HepG2 (cell line): ENCODE data around the gene TOB2. TPM values are rescaled to one million over a fixed set of nuclear protein-coding genes. Genes with fewer than 3 reads are reported as not detected.

Experiments
- FOSL1 ChIP-seq: sonication (generic); formaldehyde crosslinking; IDR thresholded peaks from 2 replicates; pipeline ENCODE4 v1.9.0; 2021; ENCODE audit warnings: missing genetic modification reagents, borderline replicate concordance
- GATAD1 ChIP-seq: IDR thresholded peaks from 2 replicates; pipeline ENCODE4 v1.6.1; 2016; ENCODE audit warnings: missing genetic modification reagents, missing compliant biosample characterization
- KAT8 ChIP-seq: IDR thresholded peaks from 2 replicates; pipeline ENCODE4 v1.6.1; 2016; ENCODE audit warnings: missing genetic modification reagents, missing compliant biosample characterization
- KDM4B ChIP-seq: sonication (generic); formaldehyde crosslinking; IDR thresholded peaks from 2 replicates; pipeline ENCODE4 v1.4.0; 2020; ENCODE audit warnings: missing genetic modification reagents
- KDM5A ChIP-seq: fragments of 200-600 bp; sonication (generic); IDR thresholded peaks from 2 replicates; pipeline ENCODE4 v1.7.0; 2018; ENCODE audit warnings: antibody characterized with exemption, mild to moderate bottlenecking, low read length, borderline replicate concordance
- KLF13 ChIP-seq: sonication (generic); formaldehyde crosslinking; IDR thresholded peaks from 2 replicates; pipeline ENCODE4 v1.4.0; 2020; ENCODE audit warnings: mild to moderate bottlenecking, missing genetic modification reagents
- KLF6 ChIP-seq: IDR thresholded peaks from 2 replicates; pipeline ENCODE4 v1.8.0; 2016; ENCODE audit warnings: missing biosample characterization, missing genetic modification reagents
- LBX2 ChIP-seq: sonication (generic); formaldehyde crosslinking; IDR thresholded peaks from 2 replicates; pipeline ENCODE4 v1.5.0; 2020; ENCODE audit warnings: missing genetic modification reagents, mild to moderate bottlenecking, borderline replicate concordance
- MAFK ChIP-seq, 2 experiments: IDR thresholded peaks in 1 of 2; conservative IDR thresholded peaks in 1 of 2; 2 replicates each; pipeline ENCODE4 v1.6.1; 2011; ENCODE audit warnings: improper control_type of control experiment in 2 of 2, low read length in 2 of 2
- NFYC ChIP-seq: IDR thresholded peaks from 2 replicates; pipeline ENCODE4 v1.6.1; 2016; ENCODE audit warnings: missing genetic modification reagents, missing compliant biosample characterization
- PHF5A ChIP-seq: IDR thresholded peaks from one replicate; pipeline ENCODE4 v1.6.1; 2018; ENCODE audit warnings: low read depth, missing genetic modification reagents; ENCODE audit not compliant: unreplicated experiment
- RELA ChIP-seq: sonication (generic); formaldehyde crosslinking; IDR thresholded peaks from 2 replicates; pipeline ENCODE4 v1.4.0; 2020; ENCODE audit warnings: missing genetic modification reagents
- WIZ ChIP-seq: sonication (generic); formaldehyde crosslinking; IDR thresholded peaks from 2 replicates; pipeline ENCODE4 v1.5.1; 2020; ENCODE audit warnings: mild to moderate bottlenecking, missing genetic modification reagents
- ZBED4 ChIP-seq: sonication (generic); formaldehyde crosslinking; IDR thresholded peaks from 2 replicates; pipeline ENCODE4 v1.4.0; 2020; ENCODE audit warnings: missing genetic modification reagents, borderline replicate concordance
- ZFP82 ChIP-seq: sonication (generic); formaldehyde crosslinking; IDR thresholded peaks from 2 replicates; pipeline ENCODE4 v1.5.1; 2020; ENCODE audit warnings: mild to moderate bottlenecking, missing genetic modification reagents, borderline replicate concordance
- ZNF224 ChIP-seq: sonication (generic); formaldehyde crosslinking; IDR thresholded peaks from 2 replicates; pipeline ENCODE4 v1.5.0; 2020; ENCODE audit warnings: mild to moderate bottlenecking, missing genetic modification reagents
- ZNF276 ChIP-seq: sonication (generic); formaldehyde crosslinking; IDR thresholded peaks from 2 replicates; pipeline ENCODE4 v1.4.0; 2020; ENCODE audit warnings: mild to moderate bottlenecking, low read depth, missing genetic modification reagents
- ZNF354B ChIP-seq: sonication (generic); formaldehyde crosslinking; IDR thresholded peaks from 2 replicates; pipeline ENCODE4 v1.8.0; 2022; ENCODE audit warnings: mild to moderate bottlenecking, missing genetic modification reagents
- ZNF564 ChIP-seq: sonication (generic); formaldehyde crosslinking; IDR thresholded peaks from 2 replicates; pipeline ENCODE4 v1.8.1; 2023; ENCODE audit warnings: mild to moderate bottlenecking, missing genetic modification reagents
- ZNF704 ChIP-seq: sonication (generic); formaldehyde crosslinking; IDR thresholded peaks from 2 replicates; pipeline ENCODE4 v1.8.1; 2023; ENCODE audit warnings: mild to moderate bottlenecking, inconsistent platforms, moderate library complexity, missing genetic modification reagents, borderline replicate concordance
- ZNF737 ChIP-seq: sonication (generic); formaldehyde crosslinking; IDR thresholded peaks from 2 replicates; pipeline ENCODE4 v1.5.0; 2020; ENCODE audit warnings: missing genetic modification reagents, mild to moderate bottlenecking, borderline replicate concordance
- ZNF839 ChIP-seq: sonication (generic); formaldehyde crosslinking; IDR thresholded peaks from 2 replicates; pipeline ENCODE4 v1.4.0; 2020; ENCODE audit warnings: missing genetic modification reagents, mild to moderate bottlenecking, borderline replicate concordance
- ZSCAN12 ChIP-seq: sonication (generic); formaldehyde crosslinking; IDR thresholded peaks from 2 replicates; pipeline ENCODE4 v1.9.0; 2021; ENCODE audit warnings: mild to moderate bottlenecking, missing genetic modification reagents
- ZSCAN9 ChIP-seq: IDR thresholded peaks from 2 replicates; pipeline ENCODE4 v1.6.1; 2016; ENCODE audit warnings: borderline replicate concordance
- polyA plus RNA-seq, 8 experiments: library from polyadenylated mRNA; depleted of rRNA in 3 of 8; stranded (reverse) in 7 of 8; unstranded in 1 of 8; fragments of >200 nt; fragmentation: Illumina TruSeq in 4 of 8; extraction: Trizol in 4 of 8; gene quantifications; 2 replicates each; pipeline versions ENCODE4 v1.2.1 to v1.2.3, GENCODE V29; 2011 to 2016; ENCODE audit warnings: low read depth in 4 of 8, missing spikeins in 1 of 8, mixed read lengths in 1 of 8; ENCODE audit not compliant: insufficient read depth in 1 of 8
- total RNA-seq, 5 experiments: library from RNA; depleted of rRNA; stranded (reverse); fragments of >200 nt; fragmentation: Illumina TruSeq; extraction: Trizol; gene quantifications; 2 replicates each; pipeline ENCODE4 v1.2.3, GENCODE V29; 2016; ENCODE audit warnings: low read depth in 1 of 5

TOB2 gene
- total and polyA plus RNA-seq, 2 of the 13 experiments (the other 11 are each of a cell fraction or from before 2014, with no cell fraction given), result 12.2 to 13.7 TPM

GRCh38 chr22:41397143-41397811 lies 49.3 kb downstream of the TOB2 start (continued):
- no peak for TF ChIP-seq MAFK (conservative IDR thresholded peaks at IDR 0.05 in 1 of 2, IDR thresholded peaks at IDR 0.05 in 1 of 2; ENCODE audit: low read length in 2 of 2)
- TF ChIP-seq ZSCAN12, result peak; percentile 62; the same call in 1 of the 2 replicates
- no peak for TF ChIP-seq ZFP82 (CRISPR knock-in tag)
- peak; percentile 56 for TF ChIP-seq NFYC
- peak; percentile 49; the same call in 1 of the 2 replicates for TF ChIP-seq KAT8
- no peak; the same call in 1 of the 2 replicates for TF ChIP-seq KDM4B (CRISPR knock-in tag)
- TF ChIP-seq WIZ (CRISPR knock-in tag), result no peak
- TF ChIP-seq KLF13 (CRISPR knock-in tag), result no peak
- peak; percentile 55 for TF ChIP-seq PHF5A (CRISPR knock-in tag)
- TF ChIP-seq ZNF354B, result no peak
- peak; percentile 39; the same call in 1 of the 2 replicates for TF ChIP-seq ZBED4 (CRISPR knock-in tag)
- TF ChIP-seq LBX2, result no peak
- TF ChIP-seq ZNF704 (CRISPR knock-in tag), result no peak
- peak; percentile 72; the same call in 1 of the 2 replicates for TF ChIP-seq ZNF564 (CRISPR knock-in tag)
- TF ChIP-seq KDM5A, result no peak
- TF ChIP-seq ZNF737 (CRISPR knock-in tag), result no peak
- no peak for TF ChIP-seq ZNF839 (CRISPR knock-in tag)
- no peak for TF ChIP-seq KLF6
- TF ChIP-seq ZNF224 (CRISPR knock-in tag), result no peak
- TF ChIP-seq RELA, result no peak
- TF ChIP-seq ZSCAN9 (CRISPR knock-in tag), result no peak
- peak; percentile 8; the same call in 1 of the 2 replicates for TF ChIP-seq GATAD1 (CRISPR knock-in tag)
- no peak for TF ChIP-seq FOSL1 (CRISPR knock-in tag)
- TF ChIP-seq ZNF276 (CRISPR knock-in tag), result 0 out of 2 replicates have a peak, but pooled peaks have one; percentile 51
